ENCODE results near the gene LIN54. TPM values are rescaled to one million over a fixed set of nuclear protein-coding genes. Genes with fewer than 3 reads are reported as not detected.
"Not testable (repeated sequence)": the region's sequence is repeated elsewhere in the genome, so short reads cannot be mapped to it uniquely, and the experiment has no call there.

LIN54 gene
- total RNA-seq, 1 donor from 2014 or later, result 7.4 TPM

GRCh38 chr4:83013420-83013867, 2.8 kb upstream of the LIN54 start:
- intact Hi-C loops (cut with DNase I), result loop anchor here (1.0 to 10.0 kb wide), 5 partner anchors 21 to 729 kb away; partner anchors contain the start of genes ENOPH1, HNRNPD, HNRNPDL and THAP9

GRCh38 chr4:83012687-83013419, 2.2 kb upstream of the LIN54 start:
- peak; percentile 99 for DNase-seq (ENCODE audit: low spot score)
- intact Hi-C loops (cut with DNase I), result loop anchor here (1.0 to 10.0 kb wide), 5 partner anchors 21 to 728 kb away; partner anchors contain the start of genes ENOPH1, HNRNPD, HNRNPDL and THAP9

More at GRCh38 chr4:83013420-83013867, 2.8 kb upstream of the LIN54 start:
- no peak for DNase-seq (ENCODE audit: low spot score)

GRCh38 chr4:83012200-83012686, 1.6 kb upstream of the LIN54 start:
- intact Hi-C loops (cut with DNase I), result loop anchor here (5.0 to 10.0 kb wide), 3 partner anchors 580 to 727 kb away; partner anchors contain the start of genes ENOPH1, HNRNPD and HNRNPDL
- peak; percentile 81 for DNase-seq (ENCODE audit: low spot score)

GRCh38 chr4:83011689-83012199, 1.1 kb upstream of the LIN54 start:
- DNase-seq (ENCODE audit: low spot score), result no peak
- intact Hi-C loops (cut with DNase I), result loop anchor here (2.0 to 10.0 kb wide), 4 partner anchors 121 to 727 kb away; partner anchors contain the start of genes ENOPH1, HNRNPD, HNRNPDL and SEC31A

GRCh38 chr4:83010111-83010521, 507 bp downstream of the LIN54 start:
- intact Hi-C loops (cut with DNase I), result loop anchor here (2.0 to 10.0 kb wide), 4 partner anchors 119 to 725 kb away; partner anchors contain the start of genes ENOPH1, HNRNPD, HNRNPDL and SEC31A

GRCh38 chr4:83009529-83009928, 1.1 kb downstream of the LIN54 start:
- intact Hi-C loops (cut with DNase I), result no loop called here
- no peak for DNase-seq (ENCODE audit: low spot score)

More at GRCh38 chr4:83010111-83010521, 507 bp downstream of the LIN54 start:
- no peak for DNase-seq (ENCODE audit: low spot score)

- intact Hi-C loops (cut with DNase I); DNase-seq (ENCODE audit: low spot score): not testable (repeated sequence)
Measured at GRCh38 chr4:83003044-83003791, 7.4 kb downstream of the LIN54 start.

- no peak for DNase-seq (ENCODE audit: low spot score)
- intact Hi-C loops (cut with DNase I), result no loop called here
Measured at GRCh38 chr4:83002329-83002728, 8.3 kb downstream of the LIN54 start.

- no peak for DNase-seq (ENCODE audit: low spot score)
- intact Hi-C loops (cut with DNase I), result no loop called here
Measured at GRCh38 chr4:82998898-82999297, 11.7 kb downstream of the LIN54 start.

GRCh38 chr4:82994834-82995233, 15.8 kb downstream of the LIN54 start:
- no peak for DNase-seq (ENCODE audit: low spot score)
- intact Hi-C loops (cut with DNase I), result no loop called here

GRCh38 chr4:82989575-82990429, 20.8 kb downstream of the LIN54 start:
- DNase-seq (ENCODE audit: low spot score), result no peak
- intact Hi-C loops (cut with DNase I), result no loop called here

- intact Hi-C loops (cut with DNase I), result no loop called here
- no peak for DNase-seq (ENCODE audit: low spot score)
Measured at GRCh38 chr4:82988323-82988832, 22.2 kb downstream of the LIN54 start.

- DNase-seq (ENCODE audit: low spot score); intact Hi-C loops (cut with DNase I): not testable (repeated sequence)
Measured at GRCh38 chr4:82987519-82987918, 23.1 kb downstream of the LIN54 start.

- intact Hi-C loops (cut with DNase I), result no loop called here
- DNase-seq (ENCODE audit: low spot score), result no peak
Measured at GRCh38 chr4:82984459-82984858, 26.2 kb downstream of the LIN54 start.

- no peak for DNase-seq (ENCODE audit: low spot score)
- intact Hi-C loops (cut with DNase I), result no loop called here
Measured at GRCh38 chr4:82983444-82983843, 27.2 kb downstream of the LIN54 start.

- intact Hi-C loops (cut with DNase I), result no loop called here
- no peak for DNase-seq (ENCODE audit: low spot score)
Measured at GRCh38 chr4:82981138-82981537, 29.5 kb downstream of the LIN54 start.

- no peak for DNase-seq (ENCODE audit: low spot score)
- intact Hi-C loops (cut with DNase I), result no loop called here
Measured at GRCh38 chr4:82975792-82976191, 34.8 kb downstream of the LIN54 start.

GRCh38 chr4:82969414-82969813, 41.2 kb downstream of the LIN54 start:
- DNase-seq (ENCODE audit: low spot score), result no peak
- intact Hi-C loops (cut with DNase I), result no loop called here

- intact Hi-C loops (cut with DNase I), result no loop called here
- DNase-seq (ENCODE audit: low spot score), result no peak
Measured at GRCh38 chr4:82968972-82969371, 41.7 kb downstream of the LIN54 start.
